Stomach (tissue), 9 donors: ENCODE results near the gene PAPLN. TPM values are rescaled to one million over a fixed set of nuclear protein-coding genes. Genes with fewer than 3 reads are reported as not detected.

Experiments
- DNase-seq, 2 donors: peaks; one replicate each; pipeline versions ENCODE4 v3.0.0 to v3.0.0-alpha.2; 2013 to 2019
- H3K27ac ChIP-seq, 5 donors: fragments of 200-600 bp in 4 of 5; sonication (generic) in 4 of 5; one replicate each; pipeline ENCODE4 v1.5.1; 2013 to 2019; ENCODE audit warnings: mild to moderate bottlenecking in 1 of 5, moderate library complexity in 1 of 5
- H3K27me3 ChIP-seq, 3 donors: fragments of 200-600 bp; sonication (generic); one replicate each; pipeline ENCODE4 v1.5.1; 2017 to 2019; ENCODE audit warnings: mixed run types in 1 of 3
- H3K36me3 ChIP-seq, 4 donors: fragments of 200-600 bp; sonication (generic); 1 replicate in 3 of 4; 2 replicates in 1 of 4; pipeline ENCODE4 v1.5.1; 2016 to 2019
- H3K4me1 ChIP-seq, 4 donors: fragments of 200-600 bp; sonication (generic); one replicate each; pipeline ENCODE4 v1.5.1; 2016 to 2019
- H3K4me3 ChIP-seq, 4 donors: fragments of 200-600 bp; sonication (generic) in 3 of 4; one replicate each; pipeline ENCODE4 v1.5.1; 2016 to 2019; ENCODE audit warnings: mild to moderate bottlenecking in 1 of 4
- H3K9me3 ChIP-seq, 4 donors: fragments of 200-600 bp; sonication (generic); one replicate each; pipeline ENCODE4 v1.5.1; 2016 to 2019
- EP300 ChIP-seq: sonication (generic); formaldehyde crosslinking; IDR thresholded peaks from one replicate; pipeline ENCODE4 v1.6.1; 2017; ENCODE audit warnings: antibody characterized with exemption
- POLR2A ChIP-seq, 4 donors: fragments of 450-650 bp; IDR thresholded peaks; one replicate each; pipeline ENCODE4 v1.6.1; 2016; ENCODE audit warnings: antibody characterized with exemption in 4 of 4, control low read depth in 2 of 4, mild to moderate bottlenecking in 1 of 4, moderate library complexity in 1 of 4
- POLR2AphosphoS5 ChIP-seq, 3 donors: sonication (generic); formaldehyde crosslinking; IDR thresholded peaks; one replicate each; pipeline ENCODE4 v1.6.1; 2016; ENCODE audit warnings: antibody characterized with exemption in 3 of 3
- whole genome bisulfite sequencing, 5 donors: extraction: QIAGEN DNeasy Blood & Tissue Kit in 3 of 5; methylation state at CpG; one replicate each; pipeline versions ENCODE4 v1.1.5 to v1.1.7; 2013 to 2018; 5-methylcytosine and 5-hydroxymethylcytosine counted together
- intact Hi-C: fragments of 100-400 bp; cut with DNase I; formaldehyde crosslinking; loops from one replicate; pipeline ENCODE4 v1.15.1; 2023; ENCODE audit warnings: low total_unique reads
- polyA plus RNA-seq, 3 donors: library from polyadenylated mRNA; stranded (reverse); fragments of 200-250 nt; gene quantifications; one replicate each; pipeline ENCODE4 v1.2.3, GENCODE V29; 2013
- total RNA-seq, 5 donors: library from RNA; depleted of rRNA; stranded (reverse); fragments of >200 nt; gene quantifications; one replicate each; pipeline versions ENCODE4 v1.1.0 to v1.2.3, GENCODE V29; 2014 to 2016
- TF ChIP-seq, protein P1 (sequence below), 7 experiments: fragments of 450-650 bp in 4 of 7; fragments of 200-600 bp in 3 of 7; sonication (generic) in 3 of 7; IDR thresholded peaks; one replicate each; pipeline ENCODE4 v1.5.1; 2016 to 2019; ENCODE audit warnings: antibody characterized with exemption in 7 of 7, control low read depth in 2 of 7, mild to moderate bottlenecking in 1 of 7
- donor health status: healthy with polysubstance abuse.
- donor health status: Bipolar disorder and iron deficiency.
- donor health status: healthy.

The PAPLN gene
- total and polyA plus RNA-seq, 8 donors, result 1.1 to 53.1 (median 8.0) TPM

DNA sequence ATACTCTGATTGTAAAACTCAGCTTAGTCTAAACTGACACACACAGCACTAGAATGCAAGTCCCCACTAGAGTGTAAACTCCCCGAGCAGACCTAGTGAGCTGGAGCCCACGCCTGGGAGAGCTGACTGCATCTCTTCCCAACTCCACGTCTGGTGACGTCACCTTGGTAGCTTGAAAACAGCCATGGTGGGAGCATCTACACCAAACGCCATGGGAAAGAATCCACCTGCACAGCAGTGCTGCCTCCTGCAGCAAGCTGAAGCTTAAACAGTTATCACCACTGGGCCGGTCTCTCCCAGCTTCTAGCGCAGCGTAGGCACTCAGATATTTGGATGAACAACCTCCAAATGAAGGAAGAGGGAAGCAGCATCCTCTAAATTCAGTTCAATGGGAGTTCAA lies 4.3 kb upstream of the PAPLN start:
- Histone ChIP-seq H3K27me3 (peaks cover 0 to 44% (median 12%) of the 10 kb centered on the region in 3 donors), H3K27ac (no peak overlapping the region), H3K36me3 (peaks cover 0 to 13% (median 4%) of the 10 kb centered on the region in 4 donors), H3K9me3 (no peaks in the 10 kb centered on the region), H3K4me1 (peaks cover 18 to 43% (median 29%) of the 10 kb centered on the region in 4 donors), H3K4me3 (no peak overlapping the region)
- TF ChIP-seq POLR2A (IDR thresholded peaks at IDR 0.05) (no peak), EP300 (no peak), POLR2AphosphoS5 (IDR thresholded peaks at IDR 0.05) (no peak)
- TF ChIP-seq, protein P1, sequence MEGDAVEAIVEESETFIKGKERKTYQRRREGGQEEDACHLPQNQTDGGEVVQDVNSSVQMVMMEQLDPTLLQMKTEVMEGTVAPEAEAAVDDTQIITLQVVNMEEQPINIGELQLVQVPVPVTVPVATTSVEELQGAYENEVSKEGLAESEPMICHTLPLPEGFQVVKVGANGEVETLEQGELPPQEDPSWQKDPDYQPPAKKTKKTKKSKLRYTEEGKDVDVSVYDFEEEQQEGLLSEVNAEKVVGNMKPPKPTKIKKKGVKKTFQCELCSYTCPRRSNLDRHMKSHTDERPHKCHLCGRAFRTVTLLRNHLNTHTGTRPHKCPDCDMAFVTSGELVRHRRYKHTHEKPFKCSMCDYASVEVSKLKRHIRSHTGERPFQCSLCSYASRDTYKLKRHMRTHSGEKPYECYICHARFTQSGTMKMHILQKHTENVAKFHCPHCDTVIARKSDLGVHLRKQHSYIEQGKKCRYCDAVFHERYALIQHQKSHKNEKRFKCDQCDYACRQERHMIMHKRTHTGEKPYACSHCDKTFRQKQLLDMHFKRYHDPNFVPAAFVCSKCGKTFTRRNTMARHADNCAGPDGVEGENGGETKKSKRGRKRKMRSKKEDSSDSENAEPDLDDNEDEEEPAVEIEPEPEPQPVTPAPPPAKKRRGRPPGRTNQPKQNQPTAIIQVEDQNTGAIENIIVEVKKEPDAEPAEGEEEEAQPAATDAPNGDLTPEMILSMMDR (IDR thresholded peaks at IDR 0.05), result no peak
- DNase-seq, result no peak
- WGBS, 5 donors, result 63 to 74% (median 72%) methylated on average over 8 of the region's 8 CpGs
- intact Hi-C loops, result no loop called here

DNA sequence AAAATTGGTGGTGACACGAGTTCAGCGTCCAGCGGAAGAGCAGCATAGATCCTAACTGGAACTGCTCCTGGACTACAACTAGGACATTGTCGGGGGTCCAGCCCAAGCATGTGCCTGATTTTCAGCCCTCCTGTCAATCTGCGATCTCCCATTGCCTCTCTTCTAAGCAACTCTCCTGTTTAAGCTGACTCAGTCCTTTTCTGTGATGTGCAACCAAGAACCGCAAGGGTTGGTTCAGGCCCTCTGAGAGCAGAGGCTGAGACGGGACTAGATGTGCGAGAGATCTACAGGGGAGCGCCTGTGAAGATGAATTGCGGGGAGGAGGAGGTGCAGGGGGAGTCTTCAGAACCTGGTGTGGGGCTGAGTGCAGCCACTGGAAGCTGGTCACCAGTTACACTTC lies 3.7 kb upstream of the PAPLN start:
- DNase-seq, result no peak
- intact Hi-C loops, result no loop called here
- Histone ChIP-seq H3K27ac (no peak overlapping the region), H3K27me3 (peaks cover 0 to 50% (median 18%) of the 10 kb centered on the region in 3 donors), H3K36me3 (peaks cover 0 to 8% (median 3%) of the 10 kb centered on the region in 4 donors), H3K4me3 (no peak overlapping the region), H3K9me3 (no peaks in the 10 kb centered on the region), H3K4me1 (peaks cover 18 to 43% (median 29%) of the 10 kb centered on the region in 4 donors)
- TF ChIP-seq EP300 (no peak), POLR2A (IDR thresholded peaks at IDR 0.05) (no peak), POLR2AphosphoS5 (IDR thresholded peaks at IDR 0.05) (no peak)
- TF ChIP-seq, protein P1 (IDR thresholded peaks at IDR 0.05), result no peak
- 86 to 93% (median 91%) methylated on average over 8 to 10 of the region's 10 CpGs for WGBS, 5 donors

DNA sequence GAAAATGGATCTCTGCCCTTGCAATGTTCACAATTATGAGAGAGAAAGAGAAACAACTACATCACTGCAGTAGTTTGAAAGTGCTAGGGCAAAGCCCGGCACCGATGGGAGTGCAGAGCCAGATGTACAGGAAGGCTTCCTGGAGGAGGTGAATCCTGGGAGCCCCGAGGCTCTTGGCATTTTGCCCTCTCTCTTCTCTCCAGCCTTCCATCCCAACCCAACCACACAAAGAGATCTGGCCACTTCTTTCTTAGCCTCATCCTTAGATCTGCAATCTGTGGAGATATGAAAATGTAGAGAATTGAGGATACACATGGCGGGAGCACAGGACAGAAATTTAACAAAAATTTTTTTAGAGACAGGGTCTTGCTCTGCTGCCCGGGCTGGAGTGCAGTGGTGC lies 3.3 kb upstream of the PAPLN start:
- DNase-seq, result no peak
- TF ChIP-seq EP300 (no peak), POLR2AphosphoS5 (IDR thresholded peaks at IDR 0.05) (no peak), POLR2A (IDR thresholded peaks at IDR 0.05) (no peak)
- TF ChIP-seq, protein P1 (IDR thresholded peaks at IDR 0.05), result no peak
- peaks cover 0 to 3% (median under 1%) of the 10 kb centered on the region in 4 donors for H3K36me3 ChIP-seq
- H3K4me1 ChIP-seq, result peaks cover 18 to 43% (median 29%) of the 10 kb centered on the region in 4 donors
- intact Hi-C loops, result no loop called here
- no peaks in the 10 kb centered on the region for H3K9me3 ChIP-seq
- no peak overlapping the region for H3K27ac ChIP-seq
- WGBS, 5 donors, result 78 to 87% (median 82%) methylated on average over 5 of the region's 5 CpGs
- H3K27me3 ChIP-seq, result peaks cover 0 to 55% (median 18%) of the 10 kb centered on the region in 3 donors
- H3K4me3 ChIP-seq, result no peak overlapping the region

DNA sequence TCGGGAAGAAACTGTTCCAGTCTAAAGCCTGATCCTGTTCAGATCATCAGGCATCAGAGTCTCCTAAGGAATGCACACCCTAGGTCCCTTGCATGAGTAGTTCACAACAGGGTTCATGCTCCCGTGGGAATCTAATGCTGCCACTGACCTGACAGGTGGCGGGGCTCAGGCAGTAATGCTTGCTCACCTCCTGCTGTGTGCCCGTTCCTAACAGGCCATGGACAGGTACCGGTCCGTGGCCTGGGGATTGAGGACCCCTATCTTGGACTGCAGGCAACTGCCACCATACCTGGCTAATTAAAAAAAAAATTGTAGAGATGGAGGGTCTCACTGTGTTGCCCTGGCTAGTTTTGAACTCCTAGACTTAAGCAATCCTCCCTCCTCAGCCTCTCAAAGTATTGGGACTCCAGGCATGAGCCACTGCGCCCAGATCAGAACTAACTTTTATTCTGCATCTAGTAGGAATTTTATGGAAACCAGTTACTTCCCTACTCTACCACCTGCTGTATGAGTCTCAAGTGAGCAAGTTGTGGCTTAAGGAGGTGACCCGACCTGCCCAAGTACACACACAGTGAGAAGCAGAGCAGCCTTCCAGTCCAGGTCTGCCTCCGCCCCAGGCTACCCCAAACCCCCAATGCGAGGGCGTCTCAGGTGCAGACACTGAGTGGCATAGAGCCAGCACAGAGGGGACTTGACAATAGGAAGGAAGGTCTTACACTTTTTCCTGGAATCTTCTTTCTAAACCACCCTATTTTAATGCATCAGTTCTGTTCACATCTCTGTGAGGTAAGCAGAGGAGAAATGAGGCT lies 2.5 kb upstream of the PAPLN start:
- no peak for DNase-seq
- intact Hi-C loops, result no loop called here
- WGBS, 5 donors, result 73 to 79% (median 77%) methylated on average over 11 of the region's 11 CpGs
- peaks cover 26 to 48% (median 36%) of the 10 kb centered on the region in 4 donors for H3K4me1 ChIP-seq
- no peak overlapping the region for H3K4me3 ChIP-seq
- H3K9me3 ChIP-seq, result no peaks in the 10 kb centered on the region
- TF ChIP-seq, protein P1 (IDR thresholded peaks at IDR 0.05), result no peak
- TF ChIP-seq EP300, result no peak
- no peak for TF ChIP-seq POLR2AphosphoS5 (IDR thresholded peaks at IDR 0.05)
- H3K27ac ChIP-seq, result no peak overlapping the region
- no peaks in the 10 kb centered on the region for H3K36me3 ChIP-seq
- peaks cover 0 to 62% (median 23%) of the 10 kb centered on the region in 3 donors for H3K27me3 ChIP-seq
